Rectal smooth muscle tissue (tissue), 1 donor: ENCODE measurements around the gene IP6K2.

Source experiments
- H3K27ac ChIP-seq: one replicate; pipeline ENCODE4 v1.7.0; 2013; ENCODE audit warnings: low read depth, low read length, inconsistent platforms
- H3K27me3 ChIP-seq: one replicate; pipeline ENCODE4 v1.7.0; 2013; ENCODE audit warnings: low read length; ENCODE audit not compliant: control insufficient read depth, insufficient read depth
- H3K36me3 ChIP-seq: one replicate; pipeline ENCODE4 v1.7.0; 2013; ENCODE audit warnings: low read length; ENCODE audit not compliant: control insufficient read depth, insufficient read depth
- H3K4me1 ChIP-seq: one replicate; pipeline ENCODE4 v1.7.0; 2013; ENCODE audit warnings: low read length; ENCODE audit not compliant: control insufficient read depth, insufficient read depth
- H3K4me3 ChIP-seq: one replicate; pipeline ENCODE4 v1.7.0; 2013; ENCODE audit warnings: low read length
- H3K9ac ChIP-seq: one replicate; pipeline ENCODE4 v1.7.0; 2013; ENCODE audit warnings: low read length

Gene IP6K2

DNA sequence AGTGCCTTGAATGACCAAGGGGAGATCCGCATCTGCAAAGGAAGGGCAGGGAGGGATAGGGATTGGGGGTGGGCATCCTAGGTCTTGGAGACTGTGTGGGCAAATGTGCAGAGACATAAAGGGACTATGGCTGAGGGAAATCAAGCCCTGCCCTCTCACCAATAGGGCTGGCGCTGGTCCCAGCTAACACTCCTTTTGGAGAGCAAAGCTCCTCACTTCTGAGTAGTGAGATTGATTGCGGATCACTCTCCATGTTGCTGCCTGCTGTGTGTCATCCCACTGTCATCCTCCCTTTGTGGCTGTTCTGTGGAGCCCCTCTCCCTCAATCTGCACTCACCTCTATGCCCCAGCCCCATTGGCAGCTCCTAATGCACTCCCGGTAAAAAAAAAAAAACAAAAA is 52.1 kb downstream of the IP6K2 start:
- H3K4me1 ChIP-seq, result peaks cover 6% of the 10 kb centered on the region
- H3K27ac ChIP-seq, result no peak overlapping the region
- no peaks in the 10 kb centered on the region for H3K36me3 ChIP-seq

DNA sequence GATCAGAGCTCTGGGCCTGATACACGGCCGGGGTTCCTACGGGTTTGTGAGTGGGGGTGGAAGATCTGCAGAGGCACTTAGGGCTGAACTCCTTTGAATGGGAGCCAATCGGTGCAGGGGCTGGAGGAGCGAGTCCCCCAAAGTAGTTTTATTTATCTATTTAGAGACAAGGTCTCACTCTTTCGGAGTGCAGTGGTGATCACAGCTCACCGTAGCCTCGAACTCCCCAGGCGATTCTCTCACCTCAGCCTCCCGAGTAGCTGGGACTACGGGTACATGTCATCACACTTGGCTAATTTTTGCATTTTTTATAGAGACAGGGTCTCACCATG is 52.7 kb downstream of the IP6K2 start:
- no peak overlapping the region for H3K27ac ChIP-seq
- peaks cover 6% of the 10 kb centered on the region for H3K4me1 ChIP-seq
- H3K36me3 ChIP-seq, result no peaks in the 10 kb centered on the region
- H3K9ac ChIP-seq, result no peak overlapping the region
- peaks cover 15% of the 10 kb centered on the region for H3K27me3 ChIP-seq
- H3K4me3 ChIP-seq, result no peak overlapping the region

More for the DNA sequence above, 52.1 kb downstream of the IP6K2 start:
- H3K27me3 ChIP-seq, result peaks cover 15% of the 10 kb centered on the region
- H3K9ac ChIP-seq, result no peak overlapping the region
- no peak overlapping the region for H3K4me3 ChIP-seq

DNA sequence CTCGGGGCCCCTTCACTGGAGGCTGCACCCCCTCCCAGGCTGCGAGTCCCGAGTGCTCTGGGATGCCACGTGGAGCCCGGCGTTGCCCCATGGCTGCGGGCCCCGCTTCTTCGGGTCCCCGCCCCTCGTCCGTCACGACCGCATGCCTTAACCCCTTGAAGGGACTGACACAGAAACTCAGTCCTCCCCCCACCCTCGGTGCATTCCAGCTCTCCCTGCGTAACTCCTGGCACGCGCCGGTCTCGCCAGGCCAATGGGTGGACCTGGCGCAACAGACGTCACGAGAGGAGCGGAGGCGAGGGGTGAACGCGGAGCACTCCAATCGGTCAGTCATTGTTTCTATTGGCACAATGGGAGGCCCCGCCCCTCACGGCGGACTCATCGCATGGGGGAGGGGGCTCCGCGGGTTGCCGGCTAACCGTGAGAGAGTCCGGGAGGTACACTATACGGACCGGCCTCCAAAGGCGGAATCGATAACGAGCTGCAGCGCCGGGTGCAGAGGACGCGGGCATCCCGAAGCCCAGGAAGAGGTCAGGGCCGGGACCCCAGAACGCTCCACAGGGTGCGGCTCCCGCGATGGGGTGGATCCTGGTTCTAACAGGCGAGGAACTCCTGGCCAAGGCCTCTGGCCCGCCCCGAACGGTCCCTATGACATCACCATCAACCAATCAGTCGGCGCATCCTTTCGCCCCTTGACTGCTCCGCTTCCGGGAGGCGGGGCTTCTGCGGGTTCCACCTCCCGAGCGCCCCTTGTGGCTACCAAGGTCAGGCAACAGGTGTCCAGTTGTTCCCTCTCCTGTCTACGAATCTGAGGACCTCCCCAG is 53.3 kb downstream of the IP6K2 start:
- peaks cover 15% of the 10 kb centered on the region for H3K27me3 ChIP-seq

DNA sequence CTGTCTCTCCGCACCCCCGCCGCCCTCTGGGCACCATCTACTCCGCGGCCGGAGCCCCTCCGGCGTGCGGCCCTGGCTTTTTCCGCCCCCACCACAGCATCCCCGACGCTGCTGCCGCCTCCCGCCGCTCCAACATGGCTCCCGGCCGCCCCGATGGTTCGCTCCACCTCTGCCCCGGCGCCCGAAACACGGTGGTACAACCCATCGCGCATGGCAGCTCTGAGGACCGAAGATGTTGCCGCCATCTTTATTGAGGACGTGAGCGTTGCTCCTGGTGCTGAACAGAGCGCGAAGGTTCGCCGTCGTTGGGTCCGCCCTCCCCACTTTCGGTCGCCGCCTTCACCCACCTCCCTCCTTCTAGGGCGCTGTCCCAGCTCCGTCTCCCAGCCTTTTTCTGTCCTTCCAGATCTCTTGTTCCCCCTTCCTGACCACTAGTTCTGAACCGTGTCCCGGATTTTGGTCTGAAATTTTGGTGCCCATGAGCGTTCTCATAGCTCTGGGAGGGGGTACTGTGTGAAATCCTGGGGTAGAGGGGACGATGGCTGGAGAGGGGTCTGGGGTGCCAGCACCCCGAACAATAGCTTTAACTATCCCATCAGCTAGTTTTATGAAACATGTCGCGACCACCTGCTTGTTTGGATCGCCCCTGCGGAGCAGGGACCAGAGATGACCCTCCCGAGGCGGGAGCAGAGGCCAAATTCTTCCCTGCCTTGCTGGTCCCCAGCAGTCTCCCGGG is 54.1 kb downstream of the IP6K2 start, which contains the start of gene CELSR3:
Gene CELSR3 (minus strand): TSS at position 134 of the 736 bp plus-strand sequence. CDS start 252 bp downstream, outside the sequence.
- Histone ChIP-seq H3K4me3 (peak within 1 kb of the TSS; percentile 63), H3K4me1 (peaks cover 6% of the 10 kb centered on the region), H3K9ac (peak within 1 kb of the TSS; percentile 16), H3K27me3 (peaks cover 15% of the 10 kb centered on the region), H3K27ac (peak within 1 kb of the TSS; percentile 62), H3K36me3 (no peaks in the 10 kb centered on the region)

More for the DNA sequence above, 53.3 kb downstream of the IP6K2 start:
- H3K4me3 ChIP-seq, result peak overlapping the region; percentile 63
- H3K9ac ChIP-seq, result peak overlapping the region; percentile 16
- no peaks in the 10 kb centered on the region for H3K36me3 ChIP-seq
- peak overlapping the region; percentile 62 for H3K27ac ChIP-seq
- H3K4me1 ChIP-seq, result peaks cover 6% of the 10 kb centered on the region

DNA sequence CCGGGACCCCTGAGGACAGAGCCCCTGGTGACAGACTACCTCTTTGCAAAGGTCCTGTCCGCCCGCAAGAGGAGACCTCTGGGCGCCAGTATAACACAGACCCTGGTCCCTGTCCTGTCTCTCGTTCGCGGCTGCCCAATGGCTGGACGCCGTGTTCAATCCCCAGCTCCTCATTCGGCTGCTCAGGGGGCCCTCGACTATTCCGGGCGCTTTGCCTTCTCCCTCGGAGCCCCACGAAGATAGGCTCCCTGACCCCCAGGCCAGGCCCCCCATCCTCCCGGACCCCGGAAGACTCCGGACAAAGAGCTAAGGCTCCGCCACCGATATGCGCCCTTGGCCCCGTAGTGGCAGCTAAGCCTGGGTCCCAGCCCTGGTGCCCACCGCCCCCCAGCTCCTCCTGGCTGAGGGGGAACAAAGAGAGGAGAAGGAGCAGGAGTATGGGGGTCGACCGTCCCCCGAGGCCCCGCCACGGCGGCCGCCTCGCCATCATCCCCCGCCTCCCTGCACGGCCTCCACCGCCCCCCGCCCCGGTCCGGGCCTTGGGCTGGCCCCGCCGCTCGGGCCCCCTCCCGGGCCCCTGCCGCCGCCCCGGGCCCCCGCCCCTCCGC is 54.8 kb downstream of the IP6K2 start:
- peaks cover 15% of the 10 kb centered on the region for H3K27me3 ChIP-seq
- H3K27ac ChIP-seq, result no peak overlapping the region
- peaks cover 6% of the 10 kb centered on the region for H3K4me1 ChIP-seq
- H3K36me3 ChIP-seq, result no peaks in the 10 kb centered on the region
- no peak overlapping the region for H3K4me3 ChIP-seq
- H3K9ac ChIP-seq, result no peak overlapping the region

DNA sequence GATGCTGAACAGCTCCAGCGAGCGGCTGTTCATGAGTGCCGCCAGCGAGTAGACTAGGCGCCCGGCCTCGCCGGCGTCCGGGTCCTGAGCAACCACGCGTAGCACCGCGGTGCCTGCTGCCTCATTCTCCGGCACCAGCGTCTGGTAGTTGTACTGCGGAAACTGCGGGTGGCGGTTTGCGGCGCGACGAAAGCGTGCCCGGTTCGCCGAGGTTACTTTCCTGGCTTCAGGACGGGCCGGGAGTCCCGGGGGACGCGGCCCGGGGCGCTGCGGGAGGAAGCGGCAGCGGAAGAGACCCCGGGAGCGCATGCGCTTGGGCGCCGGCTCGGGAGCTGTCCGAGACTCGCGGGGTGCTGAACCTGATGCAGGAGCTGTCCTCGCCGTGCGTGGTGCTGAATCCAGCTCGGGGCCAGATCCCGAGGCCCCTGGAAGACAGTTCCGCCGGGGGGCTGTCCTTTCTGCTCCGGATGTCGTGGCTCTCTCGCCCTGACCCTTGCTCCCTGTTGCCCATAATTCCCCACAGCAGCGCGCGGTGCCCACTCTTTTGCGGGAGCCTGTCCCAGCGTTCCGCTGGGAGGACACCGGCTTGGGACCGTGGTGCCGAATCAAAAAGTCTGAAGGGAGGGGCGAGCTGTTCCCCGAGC is 55.4 kb downstream of the IP6K2 start:
- peaks cover 15% of the 10 kb centered on the region for H3K27me3 ChIP-seq

DNA sequence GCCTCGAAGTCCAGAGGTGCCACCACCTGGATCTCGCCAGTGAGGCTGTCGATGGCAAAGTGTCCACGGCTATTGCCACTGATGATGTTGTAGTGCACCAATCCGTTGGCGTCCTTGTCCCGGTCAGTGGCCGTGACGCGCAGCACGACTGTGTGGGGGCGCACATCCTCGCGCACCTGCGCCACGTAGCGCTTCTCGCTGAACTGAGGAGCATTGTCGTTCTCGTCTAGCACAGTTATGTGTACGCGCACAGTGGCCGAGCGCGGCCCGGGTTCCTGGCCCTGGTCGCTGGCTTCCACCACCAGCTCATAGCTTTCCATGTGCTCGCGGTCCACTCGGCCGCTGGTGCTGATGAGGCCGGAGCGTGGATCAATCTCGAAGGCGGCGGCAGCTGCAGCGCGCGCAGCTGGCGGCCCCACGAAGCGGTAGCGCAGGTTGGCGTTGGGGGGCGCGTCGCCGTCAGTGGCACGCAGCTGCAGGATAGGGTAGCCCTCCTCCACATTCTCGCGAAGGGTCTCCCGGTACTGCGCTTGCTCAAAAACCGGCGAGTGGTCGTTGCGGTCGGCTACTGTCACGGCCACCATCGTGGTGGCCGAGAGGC is 56.1 kb downstream of the IP6K2 start:
- Histone ChIP-seq H3K27me3 (peaks cover 15% of the 10 kb centered on the region), H3K27ac (no peak overlapping the region), H3K4me1 (peaks cover 6% of the 10 kb centered on the region), H3K4me3 (peak overlapping the region; percentile 53), H3K36me3 (no peaks in the 10 kb centered on the region), H3K9ac (no peak overlapping the region)

More for the DNA sequence above, 55.4 kb downstream of the IP6K2 start:
- peaks cover 6% of the 10 kb centered on the region for H3K4me1 ChIP-seq
- peak overlapping the region; percentile 53 for H3K4me3 ChIP-seq
- no peak overlapping the region for H3K27ac ChIP-seq
- no peak overlapping the region for H3K9ac ChIP-seq
- no peaks in the 10 kb centered on the region for H3K36me3 ChIP-seq

DNA sequence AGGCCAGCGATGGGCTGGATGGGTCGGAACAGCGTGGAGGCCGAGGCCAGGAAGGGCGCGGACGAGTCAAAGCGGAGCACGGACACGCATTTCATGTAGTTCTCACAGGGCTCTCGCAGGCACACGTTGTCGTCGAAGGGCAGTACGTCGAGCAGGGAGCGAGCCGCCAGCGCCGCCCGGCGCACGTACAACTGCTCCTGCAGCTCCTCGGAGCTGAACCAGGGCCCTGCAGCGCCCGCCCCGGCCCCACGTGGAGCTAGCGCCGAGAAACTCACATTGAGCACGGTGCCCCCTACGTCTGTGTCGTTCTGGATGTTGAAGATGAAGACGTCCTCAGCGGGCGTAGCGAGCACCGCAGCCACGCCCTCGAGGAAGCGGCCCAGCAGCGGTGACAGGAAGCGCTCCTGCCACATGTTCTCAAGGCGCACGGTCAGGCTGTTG is 60.2 kb downstream of the IP6K2 start:
- H3K36me3 ChIP-seq, result no peaks in the 10 kb centered on the region
- peak overlapping the region; percentile 59 for H3K4me3 ChIP-seq
- no peak overlapping the region for H3K9ac ChIP-seq
- no peaks in the 10 kb centered on the region for H3K4me1 ChIP-seq
- H3K27ac ChIP-seq, result peak overlapping the region; percentile 1
- H3K27me3 ChIP-seq, result peaks cover 3% of the 10 kb centered on the region

DNA sequence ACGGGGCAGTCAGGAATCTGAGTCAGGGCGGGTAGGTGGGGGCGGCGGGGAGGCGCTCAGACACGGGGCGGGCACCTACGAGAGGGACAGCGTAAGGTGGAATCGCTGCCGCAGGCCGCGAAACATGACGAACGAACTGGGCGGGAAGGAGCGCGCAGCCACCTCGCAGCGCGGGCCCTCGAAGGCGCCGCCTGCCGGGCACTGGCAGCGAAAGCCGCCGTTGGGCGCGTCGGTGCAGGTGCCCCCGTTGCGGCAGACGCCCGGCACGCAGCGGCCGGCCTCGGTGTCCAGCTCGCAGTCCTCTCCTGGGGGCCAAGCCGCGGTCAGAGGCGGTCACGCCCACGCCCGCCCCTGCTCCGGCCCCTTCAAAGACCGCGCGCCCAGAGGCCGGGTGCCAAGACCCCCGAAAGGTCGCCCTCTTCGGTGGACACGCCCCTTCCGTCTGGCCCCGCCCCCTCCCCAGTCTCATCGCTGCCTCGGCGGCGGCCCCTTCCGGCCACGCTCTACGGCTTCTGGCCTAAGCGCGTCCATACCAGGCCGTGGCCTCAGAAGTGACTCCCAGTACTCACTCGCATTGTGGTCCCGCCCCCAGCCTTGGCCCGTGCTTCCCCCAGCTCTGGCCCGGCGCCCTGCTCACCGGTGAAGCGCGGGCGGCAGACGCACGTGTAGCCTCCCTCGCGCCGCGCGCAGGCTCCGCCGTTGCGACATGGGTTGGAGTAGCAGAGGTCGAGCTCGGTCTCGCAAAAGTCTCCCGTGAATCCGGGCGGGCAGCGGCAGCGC is 60.8 kb downstream of the IP6K2 start:
- H3K27ac ChIP-seq, result peak overlapping the region; percentile 1
- H3K9ac ChIP-seq, result no peak overlapping the region
- peaks cover 3% of the 10 kb centered on the region for H3K27me3 ChIP-seq
- peak overlapping the region; percentile 59 for H3K4me3 ChIP-seq
- H3K36me3 ChIP-seq, result no peaks in the 10 kb centered on the region
- no peaks in the 10 kb centered on the region for H3K4me1 ChIP-seq

DNA sequence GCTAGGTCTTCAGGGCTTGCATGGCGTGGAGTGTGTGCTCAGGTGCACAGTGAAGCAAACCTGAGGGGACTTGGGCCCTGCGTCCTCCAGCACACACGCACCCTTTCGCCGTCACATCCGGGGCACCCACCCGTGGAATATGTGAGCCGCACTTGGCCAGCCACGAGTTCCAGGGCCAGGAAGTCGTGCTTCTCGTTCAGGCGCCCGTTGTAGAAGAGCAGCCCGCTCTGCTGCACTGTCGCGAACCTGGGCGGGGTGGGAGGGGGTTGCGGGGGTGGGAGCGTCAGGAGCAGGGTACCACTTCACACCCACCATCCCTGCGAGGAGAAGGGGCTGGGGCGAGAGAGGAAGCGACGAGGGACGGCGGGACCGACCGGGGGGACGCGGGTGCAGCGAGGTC is 61.4 kb downstream of the IP6K2 start:
- H3K27ac ChIP-seq, result no peak overlapping the region
- H3K36me3 ChIP-seq, result no peaks in the 10 kb centered on the region
- H3K4me1 ChIP-seq, result no peaks in the 10 kb centered on the region
- H3K9ac ChIP-seq, result no peak overlapping the region
- H3K4me3 ChIP-seq, result peak overlapping the region; percentile 35
- H3K27me3 ChIP-seq, result peaks cover 3% of the 10 kb centered on the region

DNA sequence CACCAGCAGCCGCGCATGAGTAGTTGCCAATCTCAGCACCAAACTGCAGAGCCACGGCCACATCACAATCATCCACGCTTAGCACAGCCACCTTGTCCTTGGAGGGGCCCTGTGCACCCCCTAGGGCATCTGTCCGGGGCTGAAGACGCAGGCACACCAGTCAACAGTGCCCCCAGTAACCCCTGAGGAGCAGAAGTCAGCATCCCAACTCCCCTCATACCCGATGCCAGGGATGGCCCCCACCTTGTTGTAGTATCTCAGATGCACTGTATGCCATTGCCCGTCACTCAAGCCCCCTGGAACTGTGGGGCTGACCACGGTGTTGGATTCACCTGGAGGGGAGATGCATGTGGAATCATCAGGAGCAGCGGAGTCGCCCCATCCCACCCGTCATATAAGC is 62.0 kb downstream of the IP6K2 start:
- Histone ChIP-seq H3K4me3 (no peak overlapping the region), H3K27me3 (peaks cover 3% of the 10 kb centered on the region), H3K4me1 (no peaks in the 10 kb centered on the region), H3K36me3 (no peaks in the 10 kb centered on the region), H3K9ac (no peak overlapping the region), H3K27ac (no peak overlapping the region)
